ENCODE measurements around the gene SERINC4.
A peak's percentile ranks its signal among the peaks of the same experiment; 100 is the strongest.

SERINC4 gene

DNA sequence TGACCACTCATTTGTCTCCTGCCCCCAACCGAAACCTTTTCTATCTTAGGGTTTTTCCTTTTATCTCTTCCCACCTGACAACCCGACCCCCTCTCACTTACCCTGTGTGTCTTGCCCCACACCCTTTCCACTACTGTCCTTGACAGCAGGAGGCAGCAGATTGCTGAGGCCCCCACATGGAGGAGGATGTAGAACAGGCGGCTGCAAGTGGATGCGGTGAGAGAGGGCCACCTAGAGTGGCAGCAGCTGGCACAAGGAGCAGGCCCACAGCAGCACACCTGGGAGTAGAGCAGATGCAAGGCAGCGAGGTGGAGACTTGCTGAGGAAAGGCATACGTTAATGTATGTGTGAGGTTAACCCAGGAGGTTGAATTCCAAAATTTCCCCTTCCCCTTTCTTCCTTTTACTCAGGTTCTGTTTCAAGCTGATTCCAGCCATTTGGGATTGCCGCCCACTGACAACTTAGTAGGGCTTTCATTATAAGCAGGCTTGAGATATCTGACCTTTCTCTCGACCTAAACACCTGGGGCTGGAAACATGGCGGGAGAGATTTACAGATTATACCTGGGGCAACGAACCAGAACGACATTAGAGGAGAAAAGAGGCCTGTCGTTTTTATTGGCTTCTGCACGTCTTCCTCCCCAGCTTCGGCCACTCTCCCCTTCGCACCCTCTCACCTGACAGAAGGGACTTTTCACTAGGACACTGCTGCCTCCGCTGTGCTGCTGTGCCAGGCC lies 643 bp downstream of the SERINC4 start:
- no peak for DNase-seq (ENCODE audit: low read depth in 3 of 3, low spot score in 1 of 3)

DNA sequence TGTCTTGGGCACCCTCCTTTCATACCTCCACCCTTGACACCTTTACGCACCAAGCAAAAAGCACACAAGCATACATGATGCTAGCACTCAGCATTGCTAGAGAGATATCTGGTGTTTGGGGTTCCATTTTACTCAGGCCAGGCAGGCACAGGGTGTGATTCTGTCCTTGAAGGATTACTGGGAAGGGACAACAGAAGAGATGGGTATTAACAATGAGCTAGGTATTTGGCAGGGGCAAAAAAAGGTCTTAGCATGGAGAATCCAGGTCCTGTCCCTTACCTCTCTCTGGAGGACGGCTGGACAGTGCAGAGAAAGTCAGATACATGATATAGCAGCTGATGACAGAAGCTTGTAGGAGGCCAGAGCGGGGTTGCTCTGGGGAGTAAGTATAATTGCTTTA lies 3.5 kb downstream of the SERINC4 start:
- no peak for DNase-seq (ENCODE audit: low read depth in 3 of 3, low spot score in 1 of 3)

DNA sequence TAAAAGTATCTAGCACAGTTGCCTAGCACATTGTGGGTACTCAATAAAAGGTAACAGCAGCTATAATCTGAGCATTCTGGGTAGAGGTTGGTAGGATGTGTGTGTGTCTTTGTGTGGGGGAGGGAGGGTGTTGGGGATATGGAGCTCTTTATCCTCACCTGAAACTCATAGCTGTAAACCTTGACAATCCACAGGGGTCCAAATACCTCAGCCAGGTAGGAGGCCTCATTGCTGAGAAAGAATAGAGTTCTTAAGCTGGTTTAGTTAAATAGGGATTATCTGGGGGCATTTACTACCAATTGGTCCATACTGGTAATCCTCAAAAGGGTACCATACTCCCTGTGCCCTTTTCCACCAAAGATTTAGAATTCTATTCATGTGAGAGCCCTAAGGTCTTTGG lies 4.0 kb downstream of the SERINC4 start:
- DNase-seq (ENCODE audit: low read depth in 3 of 3, low spot score in 1 of 3), result no peak

DNA sequence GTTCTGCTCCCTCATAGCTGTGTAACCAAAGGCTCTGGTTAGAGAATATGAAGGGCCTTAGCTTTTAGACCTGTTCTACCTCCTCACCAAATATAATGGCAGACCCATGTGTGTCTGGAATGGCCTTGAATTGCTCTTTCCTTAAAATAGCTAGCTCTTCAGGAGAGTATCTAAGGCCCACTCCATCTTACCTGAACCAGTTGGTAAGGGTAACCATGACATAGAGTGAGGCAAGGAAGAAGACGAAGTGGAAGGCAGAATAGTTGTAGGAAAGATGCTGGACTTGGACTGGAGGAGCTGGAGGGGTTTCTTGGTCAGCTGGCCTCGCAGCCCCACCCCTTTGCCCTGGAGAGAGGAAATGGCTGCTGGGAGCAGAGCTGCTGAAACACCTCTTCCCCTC lies 4.8 kb downstream of the SERINC4 start:
- DNase-seq (ENCODE audit: low read depth in 3 of 3, low spot score in 1 of 3), result no peak

DNA sequence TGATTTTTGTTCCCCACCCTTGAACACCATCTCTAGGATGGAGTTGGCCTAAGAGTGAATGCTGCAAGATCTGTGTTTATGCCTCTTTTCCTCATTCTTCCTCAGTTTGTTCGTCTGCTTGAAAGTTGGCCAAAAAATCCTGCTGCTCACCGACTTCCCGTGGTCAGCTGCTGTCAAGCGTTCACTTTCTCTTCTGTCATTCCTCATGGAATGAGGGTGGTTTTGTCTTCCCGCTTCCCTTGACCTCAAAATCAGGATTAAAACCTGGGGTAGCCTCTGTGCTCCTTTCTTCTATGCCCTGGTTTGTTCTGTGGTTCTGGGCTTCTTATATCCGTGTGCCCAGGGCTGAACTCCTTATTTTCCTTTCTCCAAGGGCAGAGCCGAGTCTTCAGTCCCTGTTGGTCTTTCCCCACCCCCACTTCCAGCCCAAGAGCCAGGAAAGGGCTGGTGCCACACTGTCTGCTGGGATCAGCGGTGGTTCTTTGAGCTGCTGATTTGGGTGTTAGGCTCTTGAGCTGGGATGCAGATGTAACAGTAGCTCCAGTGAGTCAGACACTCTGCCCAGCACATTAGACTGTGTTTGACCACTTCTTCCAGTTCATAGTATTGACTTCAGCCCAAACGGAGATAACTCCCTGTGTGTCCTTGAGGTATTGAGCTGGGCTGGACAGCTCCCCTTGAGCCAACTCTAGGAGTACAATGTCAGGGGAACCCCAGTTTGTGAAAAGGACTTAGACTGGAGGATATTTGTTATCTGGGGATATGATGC lies 5.6 kb downstream of the SERINC4 start:
- no peak for DNase-seq (ENCODE audit: low read depth in 3 of 3, low spot score in 1 of 3)

DNA sequence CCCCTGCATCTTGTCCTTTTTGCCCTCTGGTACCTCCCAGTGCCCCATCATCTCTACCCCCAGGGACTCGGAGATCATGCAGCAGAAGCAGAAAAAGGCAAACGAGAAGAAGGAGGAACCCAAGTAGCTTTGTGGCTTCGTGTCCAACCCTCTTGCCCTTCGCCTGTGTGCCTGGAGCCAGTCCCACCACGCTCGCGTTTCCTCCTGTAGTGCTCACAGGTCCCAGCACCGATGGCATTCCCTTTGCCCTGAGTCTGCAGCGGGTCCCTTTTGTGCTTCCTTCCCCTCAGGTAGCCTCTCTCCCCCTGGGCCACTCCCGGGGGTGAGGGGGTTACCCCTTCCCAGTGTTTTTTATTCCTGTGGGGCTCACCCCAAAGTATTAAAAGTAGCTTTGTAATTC lies 6.4 kb downstream of the SERINC4 start:
- DNase-seq (ENCODE audit: low read depth in 3 of 3, low spot score in 1 of 3), result no peak

DNA sequence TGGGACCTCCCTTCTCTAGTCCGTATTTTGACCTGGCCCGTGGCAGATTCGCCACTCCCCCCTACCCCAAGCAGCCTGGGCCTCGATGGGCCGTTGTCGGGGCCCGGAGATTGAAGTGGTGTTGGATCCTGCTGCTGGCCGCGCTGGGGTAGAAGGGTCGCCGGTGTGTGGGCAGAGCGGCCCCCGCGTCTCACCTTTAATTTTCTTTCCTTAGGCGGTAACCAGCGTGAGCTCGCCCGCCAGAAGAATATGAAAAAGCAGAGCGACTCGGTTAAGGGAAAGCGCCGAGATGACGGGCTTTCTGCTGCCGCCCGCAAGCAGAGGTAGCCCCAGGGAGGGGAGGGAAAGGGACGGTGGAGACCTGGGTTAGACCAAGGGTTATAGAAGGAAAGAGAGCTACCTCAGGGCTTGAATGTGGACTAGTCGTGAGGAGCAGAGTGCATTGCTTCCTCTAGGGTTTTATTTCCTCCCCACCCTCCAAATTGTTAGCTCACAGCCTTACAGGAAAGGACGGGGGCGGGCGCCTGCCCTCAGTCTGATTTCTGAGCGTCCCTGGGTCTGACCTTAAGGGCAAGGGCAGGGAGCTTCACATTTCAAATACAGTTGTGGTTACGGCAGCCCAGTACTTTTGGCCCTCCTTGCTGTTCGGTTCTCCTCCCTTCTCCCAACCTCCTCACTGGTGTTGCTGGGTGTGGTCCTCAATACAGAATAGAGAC lies 7.1 kb downstream of the SERINC4 start:
- no peak for DNase-seq (ENCODE audit: low read depth in 3 of 3, low spot score in 1 of 3)

DNA sequence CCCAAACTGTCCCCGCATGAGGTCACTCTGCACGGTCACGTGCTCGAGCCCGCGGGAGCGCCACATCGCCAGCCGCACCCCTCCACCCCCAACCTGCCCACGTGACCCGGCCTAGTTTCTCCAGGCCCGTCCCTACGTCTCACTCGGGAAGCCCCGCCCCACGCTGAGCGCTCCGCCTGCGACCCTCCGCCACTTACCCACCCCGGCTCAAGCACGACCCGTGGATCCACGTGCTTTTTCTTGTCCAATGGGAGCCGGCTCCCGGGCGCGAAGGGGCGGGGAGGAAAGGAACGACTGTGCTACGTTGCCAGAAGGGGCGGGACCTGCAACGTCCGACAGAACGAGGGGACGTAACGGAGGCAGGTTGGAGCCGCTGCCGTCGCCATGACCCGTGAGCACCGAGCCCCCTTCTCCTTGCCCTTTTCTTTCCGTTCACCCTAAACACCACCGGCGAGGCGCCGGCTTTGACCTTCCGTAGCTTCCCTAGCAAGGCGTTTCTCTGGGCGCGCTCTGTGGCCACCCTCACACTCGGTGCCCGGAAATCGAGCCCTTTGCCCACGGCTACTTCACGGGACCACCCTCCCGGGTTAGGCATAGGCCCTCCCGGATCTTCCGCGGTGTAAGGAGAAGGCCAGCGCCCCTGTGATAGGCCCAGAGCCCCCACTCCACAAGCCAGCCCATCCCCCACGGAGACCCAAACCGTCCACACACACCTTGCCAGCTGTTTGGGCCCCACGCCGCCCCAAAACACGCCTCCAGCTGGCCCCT lies 7.8 kb downstream of the SERINC4 start, which contains the start of gene SERF2:
TSS of gene SERF2 (plus strand) at position 328 of the 768 bp plus-strand sequence. CDS start at position 385, 57 bp downstream.
- DNase-seq (ENCODE audit: low read depth in 3 of 3, low spot score in 1 of 3), result peak; percentile 98 to 99 (median 98)

DNA sequence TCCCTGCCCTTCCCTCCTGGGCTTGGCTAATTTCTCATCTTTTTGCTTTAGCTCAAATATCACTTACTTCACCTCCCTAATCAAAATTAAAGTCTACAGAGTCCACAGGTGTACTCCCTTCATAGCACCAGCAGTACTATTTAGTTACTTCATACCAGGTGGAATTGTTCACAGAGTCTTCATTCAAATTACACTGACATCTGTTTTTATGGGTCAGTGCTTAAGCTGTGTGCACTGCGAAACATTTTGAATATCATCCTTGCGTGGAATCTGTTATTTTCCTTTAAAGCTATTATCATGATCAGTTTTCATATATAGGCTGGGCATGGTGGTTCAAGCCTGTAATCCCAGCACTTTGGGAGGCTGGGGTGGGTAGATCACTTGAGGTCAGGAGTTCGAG lies 10.6 kb downstream of the SERINC4 start:
- no peak for DNase-seq (ENCODE audit: low read depth in 3 of 3, low spot score in 1 of 3)

DNA sequence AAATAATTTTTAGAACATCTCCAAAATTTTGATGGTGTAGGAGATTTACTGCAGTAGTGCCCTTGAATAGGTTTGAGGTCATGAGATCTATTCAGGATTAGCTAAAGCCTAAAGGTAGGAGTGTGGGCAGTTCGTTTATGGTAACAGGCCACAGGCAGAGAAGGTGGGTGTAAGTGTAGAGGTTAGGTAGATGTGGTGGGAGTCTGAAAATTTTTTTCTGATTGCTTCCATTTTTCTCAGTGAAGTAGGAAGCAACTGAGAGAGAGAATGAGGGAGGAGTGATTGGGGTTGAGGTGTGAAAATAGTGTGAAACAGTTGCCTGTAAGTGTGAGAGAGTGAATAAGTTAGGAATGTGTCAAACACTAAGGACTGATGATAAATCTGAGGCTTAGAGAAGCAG lies 21.0 kb downstream of the SERINC4 start:
- no peak for DNase-seq (ENCODE audit: low read depth in 3 of 3, low spot score in 1 of 3)

DNA sequence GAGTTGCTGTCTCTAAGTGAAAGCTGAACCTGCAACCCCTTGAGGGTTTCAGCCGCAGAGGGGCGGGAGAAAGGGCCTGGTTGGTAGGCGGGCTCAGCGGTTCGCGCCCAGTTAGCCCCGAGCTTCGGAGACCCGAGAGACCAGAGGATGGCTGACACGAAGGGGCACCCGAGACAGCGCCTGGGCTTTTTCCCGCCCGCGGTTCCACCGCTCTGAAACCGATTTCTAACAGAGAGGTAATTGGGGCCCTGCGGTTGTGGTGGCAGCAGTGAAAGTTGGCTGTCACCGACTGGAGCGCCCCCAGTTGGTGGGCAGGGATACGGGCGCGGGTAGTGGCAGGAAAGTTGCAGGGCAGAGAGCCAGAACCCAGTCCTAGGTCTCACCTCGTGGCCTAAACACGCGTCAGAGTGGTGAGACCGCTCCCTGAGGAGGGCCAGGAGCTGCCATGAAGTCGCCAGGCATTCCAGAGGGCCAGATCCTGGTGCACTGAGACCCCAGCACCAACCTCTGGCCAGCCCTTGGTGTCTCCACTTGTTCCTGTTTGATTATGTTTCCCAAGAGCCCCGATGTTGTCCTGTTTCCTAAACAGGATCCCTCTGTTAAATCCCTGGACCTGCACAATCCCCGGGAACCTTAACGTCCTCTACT lies 22.6 kb downstream of the SERINC4 start:
- peak; percentile 30 to 69 (median 46) for DNase-seq (ENCODE audit: low read depth in 3 of 3, low spot score in 1 of 3)

DNA sequence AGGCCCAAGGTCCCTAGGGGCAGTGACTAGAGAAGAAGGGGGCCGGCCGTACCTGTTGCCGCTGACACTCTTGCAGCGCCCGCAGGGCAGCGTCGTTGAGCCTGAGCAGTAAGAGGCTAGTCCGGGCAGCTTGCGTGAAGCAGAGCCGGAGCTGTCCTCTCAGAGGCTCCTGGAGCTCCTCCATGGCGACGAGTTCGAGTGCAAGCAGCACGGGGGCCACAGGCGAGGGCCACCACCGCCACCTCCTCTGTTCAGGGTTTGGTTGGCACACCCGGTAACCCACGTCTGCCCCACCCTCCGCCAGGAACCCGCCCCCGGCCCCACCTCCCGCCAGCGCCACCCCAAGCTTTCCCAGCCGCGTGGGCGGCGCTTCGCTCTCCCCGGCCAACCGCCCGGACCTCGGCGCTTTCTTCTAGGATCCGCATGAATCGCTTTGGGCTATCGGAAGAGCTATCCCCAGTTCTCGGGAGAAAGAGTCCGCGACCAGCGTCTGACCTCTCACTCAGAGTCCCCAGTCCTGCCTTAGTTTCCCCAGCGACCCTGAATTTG lies 23.2 kb downstream of the SERINC4 start, which contains the start of gene ELL3:
TSS of gene ELL3 (minus strand) at position 249 of the 549 bp plus-strand sequence. CDS start at position 184, 65 bp downstream.
- DNase-seq (ENCODE audit: low read depth in 3 of 3, low spot score in 1 of 3), result peak; percentile 20 to 60 (median 57)

DNA sequence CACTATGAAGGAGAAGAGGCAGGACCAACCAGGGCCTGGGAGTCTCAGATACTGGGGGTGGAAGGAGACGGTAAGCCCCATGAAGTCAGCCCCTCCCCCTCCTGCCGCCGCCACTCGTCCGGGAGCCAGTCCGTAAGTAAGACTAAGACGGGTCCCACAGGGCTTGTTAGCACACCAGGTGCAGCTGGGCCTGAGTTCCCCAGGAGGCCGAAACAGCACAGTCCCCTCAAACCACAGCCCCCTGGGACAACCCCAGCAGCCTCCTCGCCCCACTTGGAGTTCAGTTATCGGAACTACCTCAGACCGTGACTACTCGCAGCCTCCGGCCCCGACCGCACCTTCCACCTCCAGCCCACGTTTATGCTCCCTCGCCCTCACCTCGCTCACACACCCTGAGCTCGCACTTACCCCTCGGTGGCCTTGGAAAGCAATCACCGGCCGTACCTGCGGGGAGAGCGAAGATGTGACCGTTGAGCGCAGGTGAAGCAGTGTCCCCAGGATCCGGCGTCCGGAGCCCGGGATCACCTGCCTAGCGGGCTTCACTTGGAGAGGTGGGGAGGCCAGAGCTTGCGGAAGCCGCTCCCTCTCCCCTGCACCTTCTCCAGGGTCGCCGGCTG lies 23.8 kb downstream of the SERINC4 start:
- no peak for DNase-seq (ENCODE audit: low read depth in 3 of 3, low spot score in 1 of 3)

DNA sequence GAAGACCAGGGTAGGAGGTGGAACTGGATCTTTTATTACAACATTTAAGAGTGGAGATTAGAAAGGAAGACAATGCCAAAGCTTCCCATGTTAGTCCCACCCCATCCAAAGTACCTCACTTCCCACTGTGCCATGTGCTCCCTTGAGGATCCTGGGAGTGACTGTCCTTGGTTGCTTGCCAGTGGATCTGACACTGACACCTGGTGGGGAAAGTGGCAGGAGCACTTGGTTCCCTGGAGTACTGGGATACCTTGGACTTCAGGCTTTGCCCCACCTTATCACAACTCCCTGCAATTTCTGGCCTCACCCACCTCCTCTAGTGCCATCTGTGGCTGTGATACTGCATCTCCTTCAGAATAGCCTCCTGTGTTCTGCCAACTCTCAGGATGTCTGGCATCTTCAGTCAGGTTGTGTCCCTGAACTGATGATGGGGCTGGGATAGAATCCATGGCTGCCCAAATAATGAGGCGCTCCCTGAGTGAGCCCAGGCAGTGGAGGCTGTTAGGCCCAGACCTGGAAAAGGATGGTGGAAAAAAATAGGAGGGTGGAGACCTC lies 24.5 kb downstream of the SERINC4 start:
- no peak for DNase-seq (ENCODE audit: low read depth in 3 of 3, low spot score in 1 of 3)

DNA sequence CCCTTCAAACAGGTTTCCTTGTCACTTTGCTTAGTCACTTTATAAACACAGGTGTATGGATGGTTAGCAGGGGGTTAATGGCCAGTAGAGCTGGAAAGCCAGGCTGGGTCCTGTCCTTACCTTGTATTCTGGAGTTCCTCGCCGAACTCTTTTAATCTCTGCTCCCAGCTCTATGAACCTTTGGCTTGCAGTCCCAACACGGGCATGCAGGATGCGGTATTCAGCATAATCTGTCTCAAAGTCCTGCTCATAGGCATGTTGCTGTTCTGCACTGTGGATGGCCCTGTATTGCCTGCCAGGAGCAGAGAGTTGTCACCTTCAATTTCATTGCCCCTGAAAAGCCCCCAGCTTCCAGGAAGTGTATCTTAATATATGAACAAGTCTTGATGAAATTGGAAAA lies 26.0 kb downstream of the SERINC4 start:
- no peak for DNase-seq (ENCODE audit: low read depth in 3 of 3, low spot score in 1 of 3)

DNA sequence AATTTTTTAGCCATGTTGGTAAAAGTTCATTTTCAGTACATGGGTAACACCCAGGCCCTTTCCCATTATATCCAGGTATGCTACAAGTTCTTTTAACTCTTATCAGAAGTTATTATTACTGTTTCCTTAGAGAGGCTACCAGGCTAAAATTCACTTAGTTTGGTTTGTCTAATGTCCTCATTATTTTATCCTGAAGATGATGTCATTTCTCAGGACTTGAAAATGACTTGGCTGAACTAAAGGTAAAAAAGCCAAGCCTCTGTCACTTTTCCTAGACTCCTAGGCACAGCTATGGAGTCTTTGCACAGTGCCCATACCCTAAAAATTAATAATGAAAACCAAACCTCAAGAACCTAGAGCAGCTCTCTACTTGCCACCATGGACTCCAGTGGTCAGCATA lies 27.4 kb downstream of the SERINC4 start:
- DNase-seq (ENCODE audit: low read depth in 3 of 3, low spot score in 1 of 3), result no peak

DNA sequence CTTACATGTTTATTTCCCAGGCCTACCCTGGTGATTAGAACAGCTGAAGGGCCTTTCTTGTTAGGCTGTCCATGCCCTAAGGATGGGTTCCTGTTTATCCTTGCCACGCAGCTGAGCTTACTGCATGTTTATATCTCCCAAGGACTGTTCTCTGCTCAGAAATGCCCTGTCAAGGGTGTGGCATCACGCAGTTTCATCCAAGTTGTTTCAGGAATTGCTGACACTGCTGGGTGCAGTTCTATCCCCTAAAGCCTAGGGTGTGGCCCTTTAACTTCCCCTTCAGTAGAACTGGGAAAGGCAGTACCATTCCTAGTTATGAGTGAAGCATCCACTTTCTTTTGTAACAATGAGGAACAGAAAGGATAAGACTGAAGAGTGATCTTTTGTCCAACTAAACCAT lies 28.2 kb downstream of the SERINC4 start:
- DNase-seq (ENCODE audit: low read depth in 3 of 3, low spot score in 1 of 3), result no peak

DNA sequence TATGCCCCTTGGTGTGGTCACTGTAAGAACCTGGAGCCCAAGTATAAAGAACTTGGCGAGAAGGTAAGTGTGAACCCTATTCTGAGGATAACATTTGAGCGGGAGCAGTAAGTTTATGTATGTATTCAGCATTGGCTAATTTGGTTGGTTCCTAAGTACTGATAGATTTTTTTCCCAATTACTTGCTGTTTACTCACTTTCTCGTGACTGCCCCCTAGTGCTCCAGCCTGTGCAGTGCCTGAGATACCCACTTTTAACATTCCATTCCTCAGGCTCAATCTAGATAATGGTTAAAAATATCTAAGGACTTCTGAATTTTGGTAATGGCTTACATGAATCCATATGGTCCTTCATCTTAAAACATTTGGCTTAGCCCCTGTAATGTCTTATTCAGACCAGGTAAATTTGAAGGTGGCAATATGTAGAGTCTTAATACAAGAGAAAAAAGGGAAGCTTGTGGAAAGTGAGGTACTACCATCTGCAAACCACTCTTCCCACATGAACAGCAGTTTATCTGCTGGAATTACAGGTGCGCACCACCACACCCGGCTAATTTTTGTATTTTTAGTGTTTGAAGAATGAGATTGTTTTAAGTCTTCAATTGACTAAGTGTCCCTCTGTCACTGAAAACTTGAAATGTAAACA lies 30.3 kb downstream of the SERINC4 start:
- no peak for DNase-seq (ENCODE audit: low read depth in 3 of 3, low spot score in 1 of 3)
